ENCODE results near the gene RNF25.

DNA sequence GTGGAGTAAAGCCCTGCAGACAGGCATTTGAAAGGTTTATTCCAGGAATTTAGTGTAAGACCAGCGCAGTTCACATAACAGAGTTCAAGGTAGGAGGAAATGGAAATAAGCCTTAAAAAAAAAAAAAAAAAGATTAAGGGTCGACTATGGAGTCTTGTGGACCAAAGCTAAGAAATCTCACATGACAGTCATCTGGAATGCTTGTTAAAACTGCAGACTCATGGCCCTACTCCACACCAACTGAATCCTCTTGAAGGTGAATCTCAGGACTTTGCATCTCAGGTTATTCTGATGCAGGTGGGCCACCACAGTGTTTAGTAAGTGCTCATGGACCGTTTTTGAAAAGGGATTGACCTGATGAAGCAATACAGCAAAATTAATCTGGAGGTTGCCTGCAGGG lies 47.7 kb upstream of the RNF25 start:
- TF ChIP-seq CTCF (IDR thresholded peaks at IDR 0.05) (no peak), POLR2A (IDR thresholded peaks at IDR 0.05) (no peak)

Data from uterus (tissue), 2 donors.